ENCODE measurements around the gene ANAPC1.

ANAPC1 gene, protein sequence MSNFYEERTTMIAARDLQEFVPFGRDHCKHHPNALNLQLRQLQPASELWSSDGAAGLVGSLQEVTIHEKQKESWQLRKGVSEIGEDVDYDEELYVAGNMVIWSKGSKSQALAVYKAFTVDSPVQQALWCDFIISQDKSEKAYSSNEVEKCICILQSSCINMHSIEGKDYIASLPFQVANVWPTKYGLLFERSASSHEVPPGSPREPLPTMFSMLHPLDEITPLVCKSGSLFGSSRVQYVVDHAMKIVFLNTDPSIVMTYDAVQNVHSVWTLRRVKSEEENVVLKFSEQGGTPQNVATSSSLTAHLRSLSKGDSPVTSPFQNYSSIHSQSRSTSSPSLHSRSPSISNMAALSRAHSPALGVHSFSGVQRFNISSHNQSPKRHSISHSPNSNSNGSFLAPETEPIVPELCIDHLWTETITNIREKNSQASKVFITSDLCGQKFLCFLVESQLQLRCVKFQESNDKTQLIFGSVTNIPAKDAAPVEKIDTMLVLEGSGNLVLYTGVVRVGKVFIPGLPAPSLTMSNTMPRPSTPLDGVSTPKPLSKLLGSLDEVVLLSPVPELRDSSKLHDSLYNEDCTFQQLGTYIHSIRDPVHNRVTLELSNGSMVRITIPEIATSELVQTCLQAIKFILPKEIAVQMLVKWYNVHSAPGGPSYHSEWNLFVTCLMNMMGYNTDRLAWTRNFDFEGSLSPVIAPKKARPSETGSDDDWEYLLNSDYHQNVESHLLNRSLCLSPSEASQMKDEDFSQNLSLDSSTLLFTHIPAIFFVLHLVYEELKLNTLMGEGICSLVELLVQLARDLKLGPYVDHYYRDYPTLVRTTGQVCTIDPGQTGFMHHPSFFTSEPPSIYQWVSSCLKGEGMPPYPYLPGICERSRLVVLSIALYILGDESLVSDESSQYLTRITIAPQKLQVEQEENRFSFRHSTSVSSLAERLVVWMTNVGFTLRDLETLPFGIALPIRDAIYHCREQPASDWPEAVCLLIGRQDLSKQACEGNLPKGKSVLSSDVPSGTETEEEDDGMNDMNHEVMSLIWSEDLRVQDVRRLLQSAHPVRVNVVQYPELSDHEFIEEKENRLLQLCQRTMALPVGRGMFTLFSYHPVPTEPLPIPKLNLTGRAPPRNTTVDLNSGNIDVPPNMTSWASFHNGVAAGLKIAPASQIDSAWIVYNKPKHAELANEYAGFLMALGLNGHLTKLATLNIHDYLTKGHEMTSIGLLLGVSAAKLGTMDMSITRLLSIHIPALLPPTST (N-terminal part only)

DNA sequence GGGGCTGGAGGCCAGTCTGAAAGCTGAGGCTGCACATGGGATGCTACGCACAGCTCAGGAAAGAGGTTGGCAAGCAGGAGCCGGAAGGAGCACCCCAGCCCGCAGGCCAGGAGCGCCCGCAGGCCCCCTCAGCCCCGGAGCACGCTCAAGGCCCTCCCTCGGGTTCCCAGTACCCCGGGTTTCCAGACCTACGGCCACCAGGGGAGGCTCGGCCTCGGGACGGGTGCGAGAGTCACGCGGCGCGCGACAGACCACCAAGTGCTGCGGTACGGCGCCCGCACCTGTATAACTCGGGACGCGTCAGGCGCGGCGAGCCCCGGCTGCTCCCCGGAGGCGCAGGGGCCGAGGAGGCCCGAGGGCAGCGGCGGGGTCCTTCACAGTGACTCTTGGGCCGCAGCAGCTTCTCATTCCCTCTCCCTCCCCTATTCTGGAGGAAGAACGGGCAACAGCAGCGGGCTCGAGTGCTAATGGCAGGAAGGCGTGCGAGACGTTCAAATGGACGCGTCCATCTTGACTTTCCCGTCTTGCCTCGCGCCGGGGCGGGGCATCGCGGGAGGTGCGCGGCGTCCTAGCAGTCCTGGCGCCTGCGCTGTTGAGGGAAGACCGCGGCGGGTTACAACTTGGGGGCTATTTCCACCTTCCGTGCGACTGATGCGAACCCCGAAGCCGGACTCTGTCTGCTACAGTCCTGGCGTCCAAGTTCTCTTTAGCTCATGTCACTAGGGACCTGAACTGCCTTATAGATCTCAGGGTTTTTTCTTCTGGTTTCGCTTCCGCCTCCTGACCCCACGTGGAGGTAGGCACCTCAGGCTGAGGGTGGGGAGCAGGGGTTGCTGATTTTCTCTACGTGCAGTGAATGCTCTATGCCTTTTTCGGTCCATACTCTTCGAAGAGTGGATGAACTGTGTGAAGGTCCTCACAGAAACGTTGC lies at the start of gene ANAPC1:
Gene ANAPC1 (minus strand): TSS at position 533 of the 931 bp plus-strand sequence. CDS start 3,368 bp downstream, outside the sequence.
- TF ChIP-seq, protein P1, sequence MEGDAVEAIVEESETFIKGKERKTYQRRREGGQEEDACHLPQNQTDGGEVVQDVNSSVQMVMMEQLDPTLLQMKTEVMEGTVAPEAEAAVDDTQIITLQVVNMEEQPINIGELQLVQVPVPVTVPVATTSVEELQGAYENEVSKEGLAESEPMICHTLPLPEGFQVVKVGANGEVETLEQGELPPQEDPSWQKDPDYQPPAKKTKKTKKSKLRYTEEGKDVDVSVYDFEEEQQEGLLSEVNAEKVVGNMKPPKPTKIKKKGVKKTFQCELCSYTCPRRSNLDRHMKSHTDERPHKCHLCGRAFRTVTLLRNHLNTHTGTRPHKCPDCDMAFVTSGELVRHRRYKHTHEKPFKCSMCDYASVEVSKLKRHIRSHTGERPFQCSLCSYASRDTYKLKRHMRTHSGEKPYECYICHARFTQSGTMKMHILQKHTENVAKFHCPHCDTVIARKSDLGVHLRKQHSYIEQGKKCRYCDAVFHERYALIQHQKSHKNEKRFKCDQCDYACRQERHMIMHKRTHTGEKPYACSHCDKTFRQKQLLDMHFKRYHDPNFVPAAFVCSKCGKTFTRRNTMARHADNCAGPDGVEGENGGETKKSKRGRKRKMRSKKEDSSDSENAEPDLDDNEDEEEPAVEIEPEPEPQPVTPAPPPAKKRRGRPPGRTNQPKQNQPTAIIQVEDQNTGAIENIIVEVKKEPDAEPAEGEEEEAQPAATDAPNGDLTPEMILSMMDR (IDR thresholded peaks at IDR 0.05; ENCODE audit: insufficient read depth, missing control alignments): no peak
- peak; percentile 51 for DNase-seq (ENCODE audit: insufficient read length, low spot score)
- FAIRE-seq: no peak

DNA sequence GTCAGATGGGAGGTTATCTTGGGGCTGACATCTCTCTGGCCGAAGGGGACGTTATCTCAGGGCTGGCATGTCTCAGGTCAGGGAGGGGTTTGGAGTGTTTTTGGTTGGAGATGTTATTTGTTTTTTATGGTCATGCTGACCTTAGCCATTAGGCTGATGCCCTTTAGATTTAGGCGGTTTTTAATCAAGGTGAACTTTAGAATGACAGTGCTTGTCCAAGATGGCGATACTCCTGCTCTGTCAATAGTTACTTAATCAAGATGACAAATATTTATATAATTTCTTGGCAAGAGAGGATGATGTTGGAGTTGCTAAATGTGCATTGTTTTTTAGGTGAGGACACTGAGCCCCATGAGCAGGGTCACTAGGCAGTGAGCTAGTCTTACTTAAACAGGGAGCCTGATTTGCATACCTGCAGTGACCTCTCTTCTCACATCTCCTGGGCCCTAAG lies 48.9 kb upstream of the ANAPC1 start:
- DNase-seq (ENCODE audit: insufficient read length, low spot score) (no peak), FAIRE-seq (no peak)
- TF ChIP-seq, protein P1 (IDR thresholded peaks at IDR 0.05; ENCODE audit: insufficient read depth, missing control alignments): no peak

DNA sequence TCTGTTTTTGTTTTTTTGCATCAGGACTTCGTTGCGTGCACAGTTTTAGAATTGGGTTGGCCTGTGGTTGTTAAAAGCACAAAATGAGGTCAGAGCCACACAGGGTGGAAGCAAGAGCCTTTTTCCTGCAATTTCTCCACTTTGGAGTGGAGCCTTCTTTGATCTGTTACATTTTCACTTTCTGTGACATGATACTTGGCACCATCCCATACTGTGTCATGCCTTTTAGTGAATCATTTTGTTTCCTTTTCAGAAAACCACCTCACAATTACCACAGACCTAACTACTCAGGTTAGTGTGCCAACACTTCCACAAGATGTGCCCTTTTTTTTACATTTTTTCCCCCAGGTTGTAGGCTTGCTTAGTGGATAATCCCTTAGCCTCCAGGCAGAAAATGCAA lies 46.9 kb upstream of the ANAPC1 start:
- TF ChIP-seq, protein P1 (IDR thresholded peaks at IDR 0.05; ENCODE audit: insufficient read depth, missing control alignments): no peak
- no peak for DNase-seq (ENCODE audit: insufficient read length, low spot score)
- no peak for FAIRE-seq

DNA sequence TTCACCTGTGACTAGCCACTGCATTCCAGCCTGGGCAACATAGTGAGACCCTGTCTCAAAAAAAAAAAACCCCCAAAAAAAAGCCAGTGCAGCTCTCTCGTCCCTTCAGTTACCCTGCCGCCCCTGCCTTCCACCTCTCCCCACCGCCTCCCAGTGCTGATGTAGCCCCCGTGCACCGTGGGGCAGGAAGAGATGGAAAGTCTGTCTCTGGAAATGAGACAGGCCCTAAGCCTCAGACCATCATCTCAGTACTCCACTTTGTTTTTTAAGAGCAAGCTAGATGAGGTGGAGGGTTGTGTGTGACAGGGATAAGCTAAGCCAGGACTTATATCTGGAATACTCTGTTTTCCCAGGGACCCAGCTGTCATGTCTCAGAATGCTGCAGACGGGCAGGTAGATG lies 46.4 kb upstream of the ANAPC1 start:
- FAIRE-seq (no peak), DNase-seq (ENCODE audit: insufficient read length, low spot score) (no peak)
- TF ChIP-seq, protein P1 (IDR thresholded peaks at IDR 0.05; ENCODE audit: insufficient read depth, missing control alignments): no peak

DNA sequence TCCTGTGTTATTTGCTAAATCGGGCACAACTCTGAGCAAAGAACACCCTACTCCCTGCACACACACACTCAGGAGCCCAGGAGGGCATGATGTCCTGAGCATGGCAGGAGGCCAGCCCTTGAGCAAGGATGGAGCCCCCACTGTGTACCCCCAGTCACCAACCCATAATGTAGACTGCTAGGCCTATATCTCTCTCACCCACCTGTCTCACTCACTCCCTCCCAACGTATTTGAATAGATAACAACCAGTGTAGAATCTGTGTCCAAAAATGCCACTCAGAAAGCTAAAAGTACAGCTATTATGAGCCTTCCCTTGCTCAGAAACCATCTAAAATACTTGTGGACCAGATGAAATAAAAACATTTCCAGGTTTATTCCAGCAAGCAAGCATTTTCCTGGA lies 43.7 kb upstream of the ANAPC1 start:
- TF ChIP-seq, protein P1 (IDR thresholded peaks at IDR 0.05; ENCODE audit: insufficient read depth, missing control alignments): no peak
- no peak for DNase-seq (ENCODE audit: insufficient read length, low spot score)
- FAIRE-seq: no peak

DNA sequence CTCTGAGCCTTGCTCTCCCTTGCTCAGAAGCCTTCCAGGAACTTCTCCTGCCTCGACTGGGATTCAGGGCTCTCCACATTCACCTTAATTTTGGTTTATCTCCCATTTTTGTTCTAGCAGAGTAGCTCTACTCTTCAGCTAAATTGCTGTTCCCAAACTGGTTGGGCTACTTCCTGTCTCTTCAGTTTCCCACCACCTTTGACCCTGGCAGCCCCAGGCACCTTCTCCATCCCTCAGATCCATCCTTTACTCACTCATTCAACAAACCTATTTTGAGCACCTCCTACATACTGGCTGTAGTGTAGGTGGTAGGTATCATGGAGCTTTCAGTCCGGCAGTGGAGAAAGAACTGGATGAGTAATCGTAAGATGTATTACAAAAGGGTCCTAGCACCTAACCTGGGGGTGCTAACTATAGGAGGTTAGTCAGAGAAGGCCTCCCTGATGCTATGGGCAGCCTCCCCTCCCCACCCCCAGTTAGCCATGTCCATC lies 40.7 kb upstream of the ANAPC1 start:
- TF ChIP-seq, protein P1 (IDR thresholded peaks at IDR 0.05; ENCODE audit: insufficient read depth, missing control alignments): no peak
- FAIRE-seq (no peak), DNase-seq (ENCODE audit: insufficient read length, low spot score) (no peak)
